ENCODE data around the gene PTEN.
"Not testable (repeated sequence)": the region's sequence is repeated elsewhere in the genome, so short reads cannot be mapped to it uniquely, and the experiment has no call there.

The PTEN gene

GRCh38 chr10:87873656-87874055, 10.2 kb downstream of the PTEN start:
- no peak for DNase-seq

GRCh38 chr10:87875929-87876571, 12.6 kb downstream of the PTEN start:
- DNase-seq, result no peak

GRCh38 chr10:87878664-87879459, 15.4 kb downstream of the PTEN start:
- no peak for DNase-seq

- DNase-seq, result no peak
Observed at GRCh38 chr10:87880336-87880735, 16.9 kb downstream of the PTEN start.

GRCh38 chr10:87881373-87882059, 18.1 kb downstream of the PTEN start:
- not testable (repeated sequence) for DNase-seq

- DNase-seq, result no peak
Observed at GRCh38 chr10:87882555-87883294, 19.3 kb downstream of the PTEN start.

GRCh38 chr10:87886635-87887034, 23.2 kb downstream of the PTEN start:
- no peak for DNase-seq

GRCh38 chr10:87887146-87887545, 23.7 kb downstream of the PTEN start:
- DNase-seq, result no peak

GRCh38 chr10:87887548-87888289, 24.3 kb downstream of the PTEN start:
- no peak for DNase-seq

- no peak for DNase-seq
Observed at GRCh38 chr10:87895430-87895829, 32.0 kb downstream of the PTEN start.

GRCh38 chr10:87896216-87896615, 32.8 kb downstream of the PTEN start:
- DNase-seq, result no peak

- DNase-seq, result not testable (repeated sequence)
Observed at GRCh38 chr10:87897957-87898356, 34.5 kb downstream of the PTEN start.

GRCh38 chr10:87903396-87903795, 40.0 kb downstream of the PTEN start:
- not testable (repeated sequence) for DNase-seq

GRCh38 chr10:87913156-87913921, 49.9 kb downstream of the PTEN start:
- DNase-seq, result no peak

GRCh38 chr10:87915406-87915805, 52.0 kb downstream of the PTEN start:
- DNase-seq, result no peak

- DNase-seq, result no peak
Observed at GRCh38 chr10:87915989-87916388, 52.6 kb downstream of the PTEN start.

- DNase-seq, result no peak
Observed at GRCh38 chr10:87916515-87916914, 53.1 kb downstream of the PTEN start.

GRCh38 chr10:87918254-87918859, 54.9 kb downstream of the PTEN start:
- DNase-seq, result no peak

GRCh38 chr10:87920538-87920937, 57.1 kb downstream of the PTEN start:
- DNase-seq, result no peak

GRCh38 chr10:87921931-87922688, 58.7 kb downstream of the PTEN start:
- no peak for DNase-seq
